GM21515 (cell line): ENCODE measurements around the gene SNTG2.

Source experiments
- ATAC-seq: cut with Tn5 transposase; IDR thresholded peaks from one replicate; pipeline ENCODE4 v1.9.1; 2021; ENCODE audit not compliant: unreplicated experiment

Gene SNTG2

GRCh38 chr2:1137913-1138391, 187.3 kb downstream of the SNTG2 start:
- no peak for ATAC-seq

- ATAC-seq, result no peak
Measured at GRCh38 chr2:1140389-1141003, 189.8 kb downstream of the SNTG2 start.

GRCh38 chr2:1141079-1141478, 190.4 kb downstream of the SNTG2 start:
- ATAC-seq, result no peak

- no peak for ATAC-seq
Measured at GRCh38 chr2:1143129-1143528, 192.5 kb downstream of the SNTG2 start.

- no peak for ATAC-seq
Measured at GRCh38 chr2:1147873-1148612, 197.4 kb downstream of the SNTG2 start.

- no peak for ATAC-seq
Measured at GRCh38 chr2:1150724-1151511, 200.3 kb downstream of the SNTG2 start.

GRCh38 chr2:1152375-1152774, 201.7 kb downstream of the SNTG2 start:
- ATAC-seq, result no peak

- no peak for ATAC-seq
Measured at GRCh38 chr2:1153920-1154319, 203.3 kb downstream of the SNTG2 start.

- ATAC-seq, result no peak
Measured at GRCh38 chr2:1154710-1155594, 204.3 kb downstream of the SNTG2 start.

- ATAC-seq, result no peak
Measured at GRCh38 chr2:1156059-1156458, 205.4 kb downstream of the SNTG2 start.

- no peak for ATAC-seq
Measured at GRCh38 chr2:1156531-1156930, 205.9 kb downstream of the SNTG2 start.

GRCh38 chr2:1157107-1157506, 206.5 kb downstream of the SNTG2 start:
- no peak for ATAC-seq

GRCh38 chr2:1159013-1159412, 208.4 kb downstream of the SNTG2 start:
- no peak for ATAC-seq

GRCh38 chr2:1162246-1162645, 211.6 kb downstream of the SNTG2 start:
- ATAC-seq, result no peak

- ATAC-seq, result no peak
Measured at GRCh38 chr2:1162768-1163584, 212.3 kb downstream of the SNTG2 start.

- no peak for ATAC-seq
Measured at GRCh38 chr2:1166976-1167375, 216.3 kb downstream of the SNTG2 start.

- no peak for ATAC-seq
Measured at GRCh38 chr2:1168846-1169245, 218.2 kb downstream of the SNTG2 start.

- ATAC-seq, result no peak
Measured at GRCh38 chr2:1169291-1169949, 218.8 kb downstream of the SNTG2 start.

GRCh38 chr2:1170241-1170640, 219.6 kb downstream of the SNTG2 start:
- no peak for ATAC-seq
